Measurements from ENCODE around the gene SIRPA. TPM values are rescaled to one million over a fixed set of nuclear protein-coding genes. Genes with fewer than 3 reads are reported as not detected.

SIRPA gene
- total and polyA plus RNA-seq, 2 of the 8 experiments (the other 6 are each of a cell fraction or from before 2014, with no cell fraction given) = 3.9 to 4.3 TPM

- no peak for TF ChIP-seq RBBP5 (IDR thresholded peaks at IDR 0.05; ENCODE audit: borderline replicate concordance, low read depth, low read length)
Measured at GRCh38 chr20:1887321-1887720, 7.9 kb upstream of the SIRPA start (continued).
